MG63 (cell line): ENCODE data around the gene SNX6. TPM values are rescaled to one million over a fixed set of nuclear protein-coding genes. Genes with fewer than 3 reads are reported as not detected.
"Not testable (repeated sequence)": the region's sequence is repeated elsewhere in the genome, so short reads cannot be mapped to it uniquely, and the experiment has no call there.

Experiments
- DNase-seq: peaks from one replicate; pipeline ENCODE4 v3.0.0-alpha.2; 2020
- H3K27me3 ChIP-seq: fragments of 250-450 bp; sonication (Bioruptor Pico); 2 replicates; pipeline ENCODE4 v1.5.1; 2020; ENCODE audit warnings: mild to moderate bottlenecking, moderate library complexity
- H3K36me3 ChIP-seq: fragments of 250-450 bp; sonication (Bioruptor Pico); 2 replicates; pipeline ENCODE4 v1.5.1; 2020; ENCODE audit warnings: mild to moderate bottlenecking, moderate library complexity
- H3K4me3 ChIP-seq: fragments of 250-450 bp; sonication (Bioruptor Pico); 2 replicates; pipeline ENCODE4 v1.5.1; 2020; ENCODE audit warnings: mild to moderate bottlenecking, moderate library complexity
- H3K9me3 ChIP-seq: fragments of 250-450 bp; sonication (Bioruptor Pico); 2 replicates; pipeline ENCODE4 v1.5.1; 2020; ENCODE audit warnings: mild to moderate bottlenecking, moderate library complexity
- total RNA-seq: library from RNA; depleted of rRNA; stranded (reverse); fragments of >200 nt; shearing (Covaris generic); gene quantifications from 2 replicates; pipeline ENCODE4 v1.2.3, GENCODE V29; 2014; ENCODE audit warnings: low replicate concordance

Gene SNX6
- total RNA-seq, 1 experiment from 2014 or later: 44.5 TPM

DNA sequence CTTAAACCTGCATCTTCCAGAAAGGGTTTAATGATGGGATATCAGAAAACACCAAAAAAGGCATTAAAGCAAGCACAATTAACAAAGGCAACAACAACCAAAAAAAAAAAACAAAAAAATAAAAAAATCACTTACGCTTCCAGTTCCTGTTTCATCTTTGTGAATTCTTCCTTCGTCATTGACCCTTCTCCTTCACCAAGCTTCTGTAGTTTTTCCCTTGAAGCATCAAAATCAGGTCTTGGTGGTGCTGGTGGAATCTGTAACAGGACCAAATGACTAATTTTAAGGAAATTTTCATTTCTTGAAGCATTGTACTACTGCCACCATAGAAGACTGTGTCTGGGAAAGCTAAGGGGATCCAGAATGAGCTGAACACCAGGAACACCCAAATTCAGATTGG, 24.5 kb downstream of the SNX6 start:
- no peak for DNase-seq
- Histone ChIP-seq H3K4me3 (no peak overlapping the region), H3K9me3 (no peaks in the 10 kb centered on the region), H3K36me3 (peaks cover 18% of the 10 kb centered on the region), H3K27me3 (no peaks in the 10 kb centered on the region)

DNA sequence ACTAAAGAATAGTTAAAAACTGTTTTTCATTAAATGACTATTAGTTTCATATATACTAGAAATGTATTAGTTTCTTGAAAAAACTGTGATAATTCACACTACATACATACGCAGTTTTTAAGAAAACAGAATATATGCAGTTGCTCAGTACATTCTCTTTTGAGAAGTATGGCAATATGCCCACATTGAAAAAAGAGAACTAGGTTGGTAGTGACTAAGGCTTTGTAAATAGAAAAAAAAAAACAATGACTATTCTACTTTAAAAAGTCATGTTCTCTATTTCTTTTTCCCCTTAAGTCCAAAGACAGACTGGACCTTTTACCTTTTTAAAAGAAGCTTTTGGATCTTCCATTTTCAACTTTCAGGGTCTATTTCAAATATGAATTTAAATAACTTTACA, 25.0 kb downstream of the SNX6 start:
- H3K27me3 ChIP-seq: no peaks in the 10 kb centered on the region
- no peak overlapping the region for H3K4me3 ChIP-seq
- H3K9me3 ChIP-seq: no peaks in the 10 kb centered on the region
- no peak for DNase-seq
- H3K36me3 ChIP-seq: peaks cover 18% of the 10 kb centered on the region

DNA sequence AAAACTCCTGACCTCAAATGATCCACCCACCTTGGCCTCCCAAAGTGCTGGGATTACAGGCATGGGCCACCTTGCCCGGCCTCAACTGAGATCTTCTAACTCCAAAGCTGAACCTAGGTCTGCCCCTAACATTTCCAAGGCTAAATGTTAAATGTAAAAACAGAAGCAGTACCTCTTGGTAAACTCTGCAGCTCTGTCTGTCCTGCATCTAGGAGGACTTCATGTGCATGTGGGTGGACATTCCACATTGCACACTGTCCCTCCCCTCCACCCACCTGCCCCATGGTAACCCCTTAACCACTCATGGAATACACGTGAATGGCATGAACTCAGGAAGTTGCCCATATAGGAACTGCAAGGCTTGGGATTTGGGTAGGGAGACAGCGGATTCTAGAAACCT, 33.1 kb downstream of the SNX6 start:
- no peaks in the 10 kb centered on the region for H3K9me3 ChIP-seq
- DNase-seq: no peak
- peaks cover 29% of the 10 kb centered on the region for H3K36me3 ChIP-seq
- no peak overlapping the region for H3K4me3 ChIP-seq
- H3K27me3 ChIP-seq: no peaks in the 10 kb centered on the region

DNA sequence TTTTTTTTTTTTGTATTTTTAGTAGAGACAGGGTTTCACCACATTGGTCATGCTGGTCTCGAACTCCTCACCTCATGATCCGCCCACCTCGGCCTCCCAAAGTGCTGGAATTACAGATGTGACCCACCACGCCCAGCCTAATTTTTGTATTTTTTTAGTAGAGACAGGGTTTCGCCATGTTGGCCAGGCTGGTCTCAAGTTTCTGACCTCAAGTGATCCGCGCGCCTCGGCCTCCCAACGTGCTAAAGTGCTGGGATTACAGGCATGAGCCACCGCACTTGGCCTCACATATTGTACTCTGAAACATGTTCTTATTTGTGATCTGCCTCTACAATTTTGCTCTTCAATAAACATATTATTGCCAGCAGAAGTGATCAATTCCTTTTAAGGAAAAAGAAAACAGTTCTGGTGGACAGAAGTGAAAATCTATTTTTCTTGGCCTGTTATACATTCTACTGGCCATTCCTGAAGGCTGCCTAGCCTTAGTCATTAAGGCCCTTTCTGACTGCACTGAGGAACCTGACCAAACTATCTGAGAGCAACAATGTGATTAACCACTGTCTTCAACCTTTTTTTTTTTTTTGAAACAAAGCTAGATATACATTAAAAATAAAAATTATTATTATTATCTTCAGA, 36.1 kb downstream of the SNX6 start:
- peak; percentile 34 for DNase-seq
- Histone ChIP-seq H3K9me3 (no peaks in the 10 kb centered on the region), H3K36me3 (peaks cover 23% of the 10 kb centered on the region), H3K27me3 (no peaks in the 10 kb centered on the region), H3K4me3 (no peak overlapping the region)

DNA sequence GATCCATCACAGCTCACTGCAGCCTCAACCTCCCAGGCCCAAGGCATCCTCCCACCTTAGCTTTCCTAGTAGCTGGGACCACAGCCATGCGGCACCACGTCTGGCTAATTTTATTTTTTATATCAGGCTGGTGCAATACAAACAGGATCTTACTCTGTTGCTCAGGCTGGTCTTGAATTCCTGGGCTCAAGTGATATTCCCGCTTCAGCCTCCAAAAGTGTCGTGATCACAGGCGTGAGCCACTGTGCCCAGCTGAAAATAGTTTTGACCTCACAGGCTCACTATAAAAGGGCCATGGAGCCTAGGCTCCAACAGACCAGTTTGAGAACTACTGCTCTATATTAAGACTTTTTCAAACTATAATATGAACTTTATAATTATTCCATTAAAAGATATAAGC, 37.3 kb downstream of the SNX6 start:
- Histone ChIP-seq H3K4me3 (no peak overlapping the region), H3K27me3 (no peaks in the 10 kb centered on the region), H3K9me3 (no peaks in the 10 kb centered on the region), H3K36me3 (peaks cover 22% of the 10 kb centered on the region)
- no peak for DNase-seq

DNA sequence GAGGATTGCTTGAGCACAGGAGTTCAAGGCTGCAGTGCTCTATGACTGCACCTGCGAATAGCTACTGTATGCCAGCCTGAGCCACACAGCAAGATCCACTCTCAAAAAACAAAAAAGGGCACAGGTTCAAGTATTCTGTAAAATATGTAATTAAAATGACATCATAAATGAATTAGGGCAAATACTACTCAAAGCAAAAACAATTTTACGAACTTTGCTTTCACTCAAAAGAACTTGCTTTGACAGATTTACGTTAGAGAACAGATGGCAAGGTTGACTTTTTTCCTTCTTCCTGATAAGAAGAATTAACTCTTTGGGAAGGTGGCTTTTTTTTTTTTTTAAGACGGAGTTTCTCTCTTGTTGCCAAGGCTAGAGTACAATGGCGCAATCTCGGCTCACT, 46.4 kb downstream of the SNX6 start:
- H3K4me3 ChIP-seq: no peak overlapping the region
- no peaks in the 10 kb centered on the region for H3K27me3 ChIP-seq
- no peaks in the 10 kb centered on the region for H3K9me3 ChIP-seq
- no peak for DNase-seq
- H3K36me3 ChIP-seq: peaks cover 5% of the 10 kb centered on the region

- Histone ChIP-seq H3K4me3 (no peak overlapping the region), H3K27me3 (no peaks in the 10 kb centered on the region), H3K36me3 (peaks cover 3% of the 10 kb centered on the region; the same call in 1 of the 2 replicates), H3K9me3 (no peaks in the 10 kb centered on the region)
- DNase-seq: no peak
Measured at GRCh38 chr14:34582117-34582680, 47.7 kb downstream of the SNX6 start.

DNA sequence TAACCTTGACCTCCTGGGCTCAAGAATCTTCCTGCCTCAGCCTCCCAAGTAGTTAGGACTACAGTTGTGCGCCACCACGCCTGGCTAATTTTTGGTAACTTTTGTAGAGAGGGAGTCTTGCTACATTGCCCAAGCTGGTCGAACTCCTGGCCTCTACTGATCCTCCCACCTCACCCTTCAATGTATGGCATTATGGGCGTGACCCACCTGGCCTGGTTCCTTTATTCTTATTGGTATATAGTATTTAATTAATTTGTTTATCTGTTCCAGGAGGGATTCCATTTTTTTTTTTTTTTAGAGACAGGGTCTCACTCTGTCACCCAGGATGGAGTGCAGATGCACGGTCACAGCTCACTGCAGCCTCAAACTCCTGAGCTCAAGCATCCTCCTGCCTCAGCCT, 49.6 kb downstream of the SNX6 start:
- Histone ChIP-seq H3K36me3 (peaks cover 3% of the 10 kb centered on the region; the same call in 1 of the 2 replicates), H3K27me3 (no peaks in the 10 kb centered on the region), H3K4me3 (no peak overlapping the region), H3K9me3 (no peaks in the 10 kb centered on the region)
- DNase-seq: no peak

DNA sequence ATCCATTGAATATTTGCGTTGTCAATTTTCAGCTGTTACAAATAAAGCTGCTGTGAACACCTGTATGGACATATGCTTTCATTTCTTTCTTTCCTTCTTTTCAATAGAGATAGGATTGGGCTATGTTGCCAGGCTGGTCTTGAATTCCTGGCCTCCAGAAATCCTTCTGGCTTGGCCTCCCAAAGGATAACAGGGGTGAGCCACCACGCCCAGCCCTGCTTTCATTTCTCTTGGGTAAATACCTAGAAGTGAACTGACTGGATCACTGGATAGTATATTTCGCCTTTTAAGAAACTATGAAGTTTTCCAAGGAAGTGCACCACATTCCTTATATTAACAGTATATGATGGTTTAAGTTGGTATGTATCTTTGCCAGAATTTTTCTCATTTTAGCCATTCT, 58.2 kb downstream of the SNX6 start:
- Histone ChIP-seq H3K27me3 (no peaks in the 10 kb centered on the region), H3K9me3 (no peaks in the 10 kb centered on the region), H3K36me3 (peaks cover 7% of the 10 kb centered on the region), H3K4me3 (no peak overlapping the region)
- DNase-seq: no peak

- Histone ChIP-seq H3K36me3 (peaks cover 7% of the 10 kb centered on the region), H3K9me3 (no peaks in the 10 kb centered on the region), H3K4me3 (no peak overlapping the region), H3K27me3 (no peaks in the 10 kb centered on the region)
- DNase-seq: no peak
Measured at GRCh38 chr14:34569750-34570149, 60.2 kb downstream of the SNX6 start.

- no peak for DNase-seq
- Histone ChIP-seq H3K36me3 (peaks cover 10% of the 10 kb centered on the region), H3K27me3 (no peaks in the 10 kb centered on the region), H3K4me3 (no peak overlapping the region), H3K9me3 (no peaks in the 10 kb centered on the region)
Measured at GRCh38 chr14:34568803-34569202, 61.1 kb downstream of the SNX6 start.

DNA sequence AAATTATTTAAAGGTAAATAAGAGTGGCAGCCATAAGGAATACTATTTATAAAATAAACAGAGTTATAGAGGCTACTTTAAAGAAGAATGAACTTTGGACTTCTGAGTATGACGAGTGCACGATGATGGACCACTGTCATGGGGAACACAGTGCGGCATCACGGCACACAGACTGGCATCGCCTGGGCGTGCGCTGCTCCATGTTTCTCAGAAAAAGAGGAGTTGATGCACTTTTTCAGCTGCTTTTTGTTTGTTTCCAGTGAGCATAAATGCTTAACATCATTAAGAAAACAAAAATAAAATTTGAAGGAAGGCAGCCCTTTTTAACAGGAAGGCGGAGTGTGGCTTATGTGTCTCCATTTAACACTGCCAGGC, 67.2 kb downstream of the SNX6 start:
- no peak for DNase-seq
- no peak overlapping the region for H3K4me3 ChIP-seq
- H3K36me3 ChIP-seq: peaks cover 6% of the 10 kb centered on the region
- no peaks in the 10 kb centered on the region for H3K27me3 ChIP-seq
- H3K9me3 ChIP-seq: no peaks in the 10 kb centered on the region

GRCh38 chr14:34562037-34562775, 67.7 kb downstream of the SNX6 start:
- not testable (repeated sequence) for H3K36me3 ChIP-seq, H3K27me3 ChIP-seq, DNase-seq, H3K9me3 ChIP-seq, H3K4me3 ChIP-seq

GRCh38 chr14:34556498-34556829, 73.5 kb downstream of the SNX6 start:
- H3K4me3 ChIP-seq, H3K36me3 ChIP-seq, H3K9me3 ChIP-seq, DNase-seq, H3K27me3 ChIP-seq: not testable (repeated sequence)

GRCh38 chr14:34555583-34556497, 74.1 kb downstream of the SNX6 start:
- H3K9me3 ChIP-seq, H3K27me3 ChIP-seq, DNase-seq, H3K36me3 ChIP-seq, H3K4me3 ChIP-seq: not testable (repeated sequence)

- no peak for DNase-seq
- Histone ChIP-seq H3K9me3 (no peaks in the 10 kb centered on the region), H3K36me3 (no peaks in the 10 kb centered on the region), H3K4me3 (peak overlapping the region; percentile 9; the same call in 1 of the 2 replicates), H3K27me3 (no peaks in the 10 kb centered on the region)
Measured at GRCh38 chr14:34554540-34555250, 75.3 kb downstream of the SNX6 start.
